EL (cell line): ENCODE data around the gene CHIA.

ENCODE experiments used
- DNase-seq: peaks from one replicate; pipeline ENCODE4 v3.0.0-alpha.2; 2016

CHIA gene

GRCh38 chr1:111290630-111291029 lies at the start of gene CHIA:
TSS of gene CHIA (plus strand) at chr1:111290851. CDS start at chr1:111310468, 19,617 bp downstream.
- DNase-seq: no peak

- DNase-seq: no peak
These were observed 48.9 kb upstream of the CHIA start for GRCh38 chr1:111241797-111242196.

GRCh38 chr1:111242805-111243523 lies 47.7 kb upstream of the CHIA start:
- no peak for DNase-seq

GRCh38 chr1:111247125-111247838 lies 43.4 kb upstream of the CHIA start:
- DNase-seq: no peak

GRCh38 chr1:111249960-111250359 lies 40.7 kb upstream of the CHIA start:
- DNase-seq: no peak

GRCh38 chr1:111251570-111251969 lies 39.1 kb upstream of the CHIA start:
- no peak for DNase-seq

- no peak for DNase-seq
These were observed 37.9 kb upstream of the CHIA start for GRCh38 chr1:111252786-111253185.

- DNase-seq: no peak
These were observed 36.8 kb upstream of the CHIA start for GRCh38 chr1:111253876-111254275.

GRCh38 chr1:111256988-111257658 lies 33.5 kb upstream of the CHIA start:
- no peak for DNase-seq

- DNase-seq: no peak
These were observed 22.7 kb upstream of the CHIA start for GRCh38 chr1:111267801-111268508.

GRCh38 chr1:111269825-111270406 lies 20.7 kb upstream of the CHIA start:
- DNase-seq: no peak

GRCh38 chr1:111270771-111271463 lies 19.7 kb upstream of the CHIA start:
- DNase-seq: no peak

GRCh38 chr1:111271464-111271801 lies 19.2 kb upstream of the CHIA start:
- no peak for DNase-seq

GRCh38 chr1:111272081-111272480 lies 18.6 kb upstream of the CHIA start:
- no peak for DNase-seq

- DNase-seq: no peak
These were observed 16.0 kb upstream of the CHIA start for GRCh38 chr1:111274653-111275052.

GRCh38 chr1:111275079-111275478 lies 15.6 kb upstream of the CHIA start:
- peak; percentile 80 for DNase-seq

- no peak for DNase-seq
These were observed 14.7 kb upstream of the CHIA start for GRCh38 chr1:111275780-111276433.

- no peak for DNase-seq
These were observed 11.5 kb upstream of the CHIA start for GRCh38 chr1:111279144-111279543.

GRCh38 chr1:111280267-111280666 lies 10.4 kb upstream of the CHIA start:
- no peak for DNase-seq

- no peak for DNase-seq
These were observed 9.2 kb upstream of the CHIA start for GRCh38 chr1:111281411-111281810.

GRCh38 chr1:111283838-111284237 lies 6.8 kb upstream of the CHIA start:
- DNase-seq: no peak

- no peak for DNase-seq
These were observed 4.8 kb upstream of the CHIA start for GRCh38 chr1:111285879-111286278.
